DOHH2 (cell line): Measurements from ENCODE around the gene NME9.

ENCODE experiments used
- H3F3A ChIP-seq: fragments of 200-600 bp; sonication (generic), shearing (Covaris generic); 2 replicates; pipeline ENCODE4 v1.6.0; 2016; ENCODE audit warnings: antibody characterized with exemption, mild to moderate bottlenecking; ENCODE audit not compliant: control insufficient read depth, insufficient read depth
- H3K27ac ChIP-seq: fragments of 200-600 bp; sonication (generic); 2 replicates; pipeline ENCODE4 v1.5.1; 2014; ENCODE audit warnings: low read depth, mild to moderate bottlenecking, low read length, moderate library complexity
- H3K27me3 ChIP-seq: fragments of 200-600 bp; sonication (generic); 2 replicates; pipeline ENCODE4 v1.6.1; 2014; ENCODE audit warnings: mild to moderate bottlenecking, low read length, mixed read lengths; ENCODE audit not compliant: control insufficient read depth
- H3K36me3 ChIP-seq: fragments of 200-600 bp; sonication (generic); 2 replicates; pipeline ENCODE4 v1.6.1; 2014; ENCODE audit warnings: mild to moderate bottlenecking, low read length, moderate library complexity, mixed read lengths; ENCODE audit not compliant: control insufficient read depth
- H3K4me1 ChIP-seq: fragments of 200-600 bp; sonication (generic); 2 replicates; pipeline ENCODE4 v1.6.1; 2014; ENCODE audit warnings: mild to moderate bottlenecking, low read length, mixed read lengths; ENCODE audit not compliant: control insufficient read depth
- H3K4me2 ChIP-seq: fragments of 200-600 bp; sonication (generic); 2 replicates; pipeline ENCODE4 v1.6.0; 2014; ENCODE audit warnings: mild to moderate bottlenecking, low read length, moderate library complexity
- H3K4me3 ChIP-seq: fragments of 200-600 bp; sonication (generic); 2 replicates; pipeline ENCODE4 v1.5.1; 2014; ENCODE audit warnings: mild to moderate bottlenecking, low read length, mixed read lengths
- H3K79me2 ChIP-seq: fragments of 200-600 bp; sonication (generic); 2 replicates; pipeline ENCODE4 v1.6.1; 2014; ENCODE audit warnings: mild to moderate bottlenecking, low read length, mixed read lengths; ENCODE audit not compliant: control insufficient read depth
- H3K9me2 ChIP-seq: fragments of 200-600 bp; sonication (generic); replicated peaks from 2 replicates; pipeline ENCODE4 v1.6.1; 2014; ENCODE audit warnings: mild to moderate bottlenecking, low read length, mixed read lengths; ENCODE audit not compliant: control insufficient read depth
- H3K9me3 ChIP-seq: fragments of 200-600 bp; sonication (generic); 2 replicates; pipeline ENCODE4 v1.6.1; 2014; ENCODE audit warnings: antibody characterized with exemption, low read length, mixed read lengths; ENCODE audit not compliant: control insufficient read depth, insufficient read depth
- H4K20me1 ChIP-seq: fragments of 200-600 bp; sonication (generic); 2 replicates; pipeline ENCODE4 v1.6.0; 2014; ENCODE audit warnings: low read depth, mild to moderate bottlenecking, antibody characterized with exemption, low read length, moderate library complexity; ENCODE audit not compliant: control insufficient read depth, insufficient read depth
- CTCF ChIP-seq: fragments of 200-600 bp; sonication (generic); IDR thresholded peaks from one replicate; pipeline ENCODE4 v1.5.1; 2014; ENCODE audit warnings: antibody characterized with exemption, mild to moderate bottlenecking, low read depth, low read length; ENCODE audit not compliant: poor library complexity, severe bottlenecking
- EZH2phosphoT487 ChIP-seq: fragments of 200-600 bp; sonication (generic); IDR thresholded peaks from 2 replicates; pipeline ENCODE4 v1.6.1; 2017; ENCODE audit warnings: borderline replicate concordance, mild to moderate bottlenecking, antibody characterized with exemption, low read length, moderate library complexity, mixed read lengths

Gene NME9

GRCh38 chr3:138362538-138362937, 32.9 kb upstream of the NME9 start:
- TF ChIP-seq EZH2phosphoT487 (no peak), CTCF (no peak)
- H3F3A ChIP-seq: no peaks in the 10 kb centered on the region
- no peaks in the 10 kb centered on the region for H3K79me2 ChIP-seq
- no peak overlapping the region for H3K4me2 ChIP-seq
- no peaks in the 10 kb centered on the region for H3K36me3 ChIP-seq
- H3K27me3 ChIP-seq: peaks cover 40% of the 10 kb centered on the region
- no peaks in the 10 kb centered on the region for H4K20me1 ChIP-seq
- H3K9me2 ChIP-seq: no peaks in the 10 kb centered on the region
- no peak overlapping the region for H3K27ac ChIP-seq
- H3K4me3 ChIP-seq: no peak overlapping the region
- H3K9me3 ChIP-seq: no peaks in the 10 kb centered on the region
- H3K4me1 ChIP-seq: no peaks in the 10 kb centered on the region

- Histone ChIP-seq H3K36me3 (no peaks in the 10 kb centered on the region), H3K27ac (no peak overlapping the region), H4K20me1 (no peaks in the 10 kb centered on the region), H3K79me2 (no peaks in the 10 kb centered on the region), H3K9me2 (no peaks in the 10 kb centered on the region), H3K27me3 (peaks cover 38% of the 10 kb centered on the region), H3F3A (no peaks in the 10 kb centered on the region), H3K9me3 (no peaks in the 10 kb centered on the region), H3K4me1 (no peaks in the 10 kb centered on the region), H3K4me2 (no peak overlapping the region), H3K4me3 (no peak overlapping the region)
- TF ChIP-seq CTCF: no peak
- no peak for TF ChIP-seq EZH2phosphoT487
Observed at GRCh38 chr3:138361561-138361971, 31.9 kb upstream of the NME9 start.

- Histone ChIP-seq H3K79me2 (no peaks in the 10 kb centered on the region), H3K4me3 (no peak overlapping the region), H3K9me3 (no peaks in the 10 kb centered on the region), H3K36me3 (no peaks in the 10 kb centered on the region), H4K20me1 (no peaks in the 10 kb centered on the region), H3K4me2 (no peak overlapping the region), H3F3A (no peaks in the 10 kb centered on the region), H3K4me1 (no peaks in the 10 kb centered on the region), H3K9me2 (no peaks in the 10 kb centered on the region), H3K27me3 (peaks cover 33% of the 10 kb centered on the region), H3K27ac (no peak overlapping the region)
- no peak for TF ChIP-seq CTCF
- no peak for TF ChIP-seq EZH2phosphoT487
Observed at GRCh38 chr3:138360869-138361525, 31.3 kb upstream of the NME9 start.
